Stomach smooth muscle (tissue), 2 donors: Measurements from ENCODE around the gene DYNC2LI1.

Experiments used
- H3K27ac ChIP-seq: one replicate; pipeline ENCODE4 v1.7.0; 2013; ENCODE audit warnings: mild to moderate bottlenecking, low read length, inconsistent platforms
- H3K27me3 ChIP-seq, 2 donors: one replicate each; pipeline ENCODE4 v1.7.0; 2013; ENCODE audit warnings: low read length in 2 of 2; ENCODE audit not compliant: insufficient read depth in 2 of 2, control insufficient read depth in 1 of 2
- H3K36me3 ChIP-seq, 2 donors: one replicate each; pipeline ENCODE4 v1.7.0; 2013; ENCODE audit warnings: low read length in 2 of 2; ENCODE audit not compliant: control insufficient read depth in 2 of 2, insufficient read depth in 2 of 2
- H3K4me1 ChIP-seq: one replicate; pipeline ENCODE4 v1.7.0; 2013; ENCODE audit warnings: low read length; ENCODE audit not compliant: control insufficient read depth, insufficient read depth
- H3K4me3 ChIP-seq, 2 donors: one replicate each; pipeline ENCODE4 v1.7.0; 2013; ENCODE audit warnings: low read length in 2 of 2
- H3K9ac ChIP-seq, 2 donors: one replicate each; pipeline ENCODE4 v1.7.0; 2013; ENCODE audit warnings: low read length in 2 of 2, mild to moderate bottlenecking in 1 of 2
- H3K9me3 ChIP-seq, 2 donors: one replicate each; pipeline ENCODE4 v1.7.0; 2013; ENCODE audit warnings: low read length in 2 of 2; ENCODE audit not compliant: control insufficient read depth in 2 of 2
- donor health status: healthy.
- donor health status: Pancreatic carcinoma.

DYNC2LI1 gene

DNA sequence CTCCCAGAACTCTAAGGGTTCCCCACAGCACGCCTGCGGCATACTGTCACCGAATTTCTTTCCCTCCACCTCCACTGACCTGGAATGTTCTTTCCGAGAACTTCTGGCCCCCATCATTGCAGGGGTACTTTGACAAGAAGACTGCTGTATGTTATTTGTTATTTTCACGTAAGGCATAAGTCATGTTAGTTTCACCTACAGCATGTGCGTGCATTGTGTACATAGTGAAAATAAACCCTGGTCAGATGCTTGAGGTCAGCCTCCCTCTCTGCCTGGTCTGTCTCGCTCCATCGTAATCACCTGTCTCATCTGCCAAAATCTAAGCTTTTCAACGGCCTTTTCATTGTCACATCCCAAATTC, 69.0 kb downstream of the DYNC2LI1 start:
- H3K27ac ChIP-seq: no peak overlapping the region
- no peaks in the 10 kb centered on the region for H3K4me1 ChIP-seq
- peaks cover 2 to 3% of the 10 kb centered on the region in 2 donors for H3K27me3 ChIP-seq
- H3K36me3 ChIP-seq: no peaks in the 10 kb centered on the region
- no peak overlapping the region for H3K9ac ChIP-seq
- no peaks in the 10 kb centered on the region for H3K9me3 ChIP-seq
- no peak overlapping the region for H3K4me3 ChIP-seq

- H3K4me1 ChIP-seq: peaks cover 3% of the 10 kb centered on the region
- peaks cover 0 to 2% of the 10 kb centered on the region in 2 donors for H3K27me3 ChIP-seq
- H3K36me3 ChIP-seq: no peaks in the 10 kb centered on the region
- no peak overlapping the region for H3K27ac ChIP-seq
- no peak overlapping the region for H3K9ac ChIP-seq
- no peak overlapping the region for H3K4me3 ChIP-seq
- no peaks in the 10 kb centered on the region for H3K9me3 ChIP-seq
These were observed 71.3 kb downstream of the DYNC2LI1 start for GRCh38 chr2:43845181-43845580.

DNA sequence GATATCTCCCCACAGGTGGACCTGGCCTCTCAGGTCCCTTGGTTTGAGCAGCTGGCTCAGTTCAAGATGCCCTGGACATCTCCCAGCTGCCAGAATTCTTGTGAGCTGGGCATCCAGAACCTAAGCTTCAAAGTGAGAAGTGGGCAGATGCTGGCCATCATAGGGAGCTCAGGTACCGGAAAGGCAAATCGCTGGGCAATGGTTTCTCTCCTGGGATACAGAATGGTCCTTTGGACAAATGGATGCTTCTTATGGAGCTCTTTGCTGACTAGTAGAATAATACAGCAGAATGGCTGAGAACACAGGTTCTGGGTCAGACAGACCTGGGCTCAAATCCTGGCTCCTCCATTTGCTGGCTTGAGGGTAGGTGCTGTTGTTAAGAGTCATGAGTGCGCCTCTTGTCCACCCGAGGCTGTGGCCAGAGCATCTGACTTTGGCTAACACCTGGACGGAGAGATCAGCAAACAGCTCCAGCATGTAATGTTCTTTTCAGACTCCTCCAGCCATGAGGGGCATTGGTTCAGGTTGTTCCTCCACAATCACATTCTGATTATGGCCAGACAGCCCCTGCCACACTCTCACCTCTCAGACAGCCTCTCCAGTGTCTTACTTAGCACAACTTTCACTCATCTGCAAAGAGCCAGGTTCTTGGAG, 72.4 kb downstream of the DYNC2LI1 start:
- Histone ChIP-seq H3K27ac (no peak overlapping the region), H3K36me3 (no peaks in the 10 kb centered on the region), H3K27me3 (no peaks in the 10 kb centered on the region), H3K9me3 (no peaks in the 10 kb centered on the region), H3K4me3 (no peak overlapping the region), H3K4me1 (peaks cover 3% of the 10 kb centered on the region), H3K9ac (no peak overlapping the region)

GRCh38 chr2:43848214-43848613, 74.4 kb downstream of the DYNC2LI1 start:
- Histone ChIP-seq H3K4me3 (no peak overlapping the region), H3K36me3 (no peaks in the 10 kb centered on the region)

GRCh38 chr2:43851011-43851980, 77.5 kb downstream of the DYNC2LI1 start:
- H3K4me3 ChIP-seq: no peak overlapping the region
- H3K9ac ChIP-seq: no peak overlapping the region
- no peaks in the 10 kb centered on the region for H3K9me3 ChIP-seq
- peaks cover 3% of the 10 kb centered on the region for H3K4me1 ChIP-seq
- peaks cover 0 to 12% of the 10 kb centered on the region in 2 donors for H3K27me3 ChIP-seq
- H3K27ac ChIP-seq: no peak overlapping the region
- no peaks in the 10 kb centered on the region for H3K36me3 ChIP-seq

More at GRCh38 chr2:43848214-43848613, 74.4 kb downstream of the DYNC2LI1 start:
- H3K27ac ChIP-seq: no peak overlapping the region
- H3K9me3 ChIP-seq: no peaks in the 10 kb centered on the region
- no peak overlapping the region for H3K9ac ChIP-seq
- H3K27me3 ChIP-seq: peaks cover 0 to 2% of the 10 kb centered on the region in 2 donors
- peaks cover 3% of the 10 kb centered on the region for H3K4me1 ChIP-seq

DNA sequence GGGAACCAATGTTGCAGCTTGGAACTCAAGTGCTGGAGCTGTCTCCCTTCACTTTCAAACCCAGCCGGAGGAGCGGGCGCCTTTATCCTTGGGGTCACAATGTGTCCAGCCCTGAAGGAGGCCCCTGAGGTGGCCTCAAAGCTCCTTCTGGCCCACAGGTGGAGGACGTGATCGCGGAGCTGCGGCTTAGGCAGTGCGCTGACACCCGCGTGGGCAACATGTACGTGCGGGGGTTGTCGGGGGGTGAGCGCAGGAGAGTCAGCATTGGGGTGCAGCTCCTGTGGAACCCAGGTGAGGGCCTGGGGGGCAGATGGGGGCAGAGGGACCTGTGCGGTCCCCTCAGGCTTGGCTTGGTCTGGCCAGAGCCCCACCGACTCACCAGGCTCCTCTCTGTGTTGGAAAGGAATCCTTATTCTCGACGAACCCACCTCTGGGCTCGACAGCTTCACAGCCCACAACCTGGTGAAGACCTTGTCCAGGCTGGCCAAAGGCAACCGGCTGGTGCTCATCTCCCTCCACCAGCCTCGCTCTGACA, 78.4 kb downstream of the DYNC2LI1 start:
- no peak overlapping the region for H3K9ac ChIP-seq
- H3K36me3 ChIP-seq: no peaks in the 10 kb centered on the region
- peaks cover 3% of the 10 kb centered on the region for H3K4me1 ChIP-seq
- peaks cover 0 to 12% of the 10 kb centered on the region in 2 donors for H3K27me3 ChIP-seq
- H3K4me3 ChIP-seq: no peak overlapping the region
- H3K9me3 ChIP-seq: no peaks in the 10 kb centered on the region
- H3K27ac ChIP-seq: no peak overlapping the region

GRCh38 chr2:43853141-43854081, 79.6 kb downstream of the DYNC2LI1 start:
- no peaks in the 10 kb centered on the region for H3K9me3 ChIP-seq
- H3K27me3 ChIP-seq: peaks cover 0 to 12% of the 10 kb centered on the region in 2 donors
- H3K4me3 ChIP-seq: no peak overlapping the region
- no peak overlapping the region for H3K27ac ChIP-seq
- H3K9ac ChIP-seq: no peak overlapping the region
- peaks cover under 1% of the 10 kb centered on the region for H3K4me1 ChIP-seq
- no peaks in the 10 kb centered on the region for H3K36me3 ChIP-seq

GRCh38 chr2:43854671-43855070, 80.8 kb downstream of the DYNC2LI1 start:
- H3K27me3 ChIP-seq: peaks cover 0 to 12% of the 10 kb centered on the region in 2 donors
- H3K27ac ChIP-seq: no peak overlapping the region
- no peak overlapping the region for H3K4me3 ChIP-seq
- no peaks in the 10 kb centered on the region for H3K9me3 ChIP-seq
- no peaks in the 10 kb centered on the region for H3K36me3 ChIP-seq
- no peaks in the 10 kb centered on the region for H3K4me1 ChIP-seq
- H3K9ac ChIP-seq: no peak overlapping the region

GRCh38 chr2:43855292-43855691, 81.5 kb downstream of the DYNC2LI1 start:
- no peaks in the 10 kb centered on the region for H3K9me3 ChIP-seq
- no peak overlapping the region for H3K27ac ChIP-seq
- no peaks in the 10 kb centered on the region for H3K4me1 ChIP-seq
- H3K9ac ChIP-seq: no peak overlapping the region
- no peak overlapping the region for H3K4me3 ChIP-seq
- H3K36me3 ChIP-seq: no peaks in the 10 kb centered on the region
- peaks cover under 1 to 12% of the 10 kb centered on the region in 2 donors for H3K27me3 ChIP-seq
